Duodenal mucosa (tissue), 2 donors: ENCODE results near the gene KCNQ2.

Source experiments
- H3K27ac ChIP-seq: one replicate; pipeline ENCODE4 v1.7.0; 2013; ENCODE audit warnings: low read depth, low read length
- H3K27me3 ChIP-seq, 2 donors: one replicate each; pipeline ENCODE4 v1.7.0; 2013; ENCODE audit warnings: low read length in 2 of 2, control low read depth in 1 of 2; ENCODE audit not compliant: insufficient read depth in 2 of 2, control insufficient read depth in 1 of 2
- H3K36me3 ChIP-seq, 2 donors: one replicate each; pipeline ENCODE4 v1.7.0; 2013; ENCODE audit warnings: low read length in 2 of 2, control low read depth in 1 of 2; ENCODE audit not compliant: insufficient read depth in 2 of 2, control insufficient read depth in 1 of 2
- H3K4me1 ChIP-seq, 2 donors: one replicate each; pipeline ENCODE4 v1.7.0; 2013; ENCODE audit warnings: low read length in 2 of 2, control low read depth in 1 of 2; ENCODE audit not compliant: insufficient read depth in 2 of 2, control insufficient read depth in 1 of 2
- H3K4me3 ChIP-seq, 2 donors: one replicate each; pipeline ENCODE4 v1.7.0; 2013; ENCODE audit warnings: low read length in 2 of 2, low read depth in 1 of 2
- H3K9ac ChIP-seq, 2 donors: one replicate each; pipeline ENCODE4 v1.7.0; 2013; ENCODE audit warnings: low read length in 2 of 2, low read depth in 1 of 2
- H3K9me3 ChIP-seq, 2 donors: one replicate each; pipeline ENCODE4 v1.7.0; 2013; ENCODE audit warnings: low read length in 2 of 2, control low read depth in 1 of 2; ENCODE audit not compliant: control insufficient read depth in 1 of 2

Gene KCNQ2

GRCh38 chr20:63417097-63417737 lies 55.2 kb downstream of the KCNQ2 start:
- peaks cover 0 to 4% of the 10 kb centered on the region in 2 donors for H3K27me3 ChIP-seq
- no peak overlapping the region for H3K27ac ChIP-seq
- H3K36me3 ChIP-seq = no peaks in the 10 kb centered on the region

GRCh38 chr20:63416631-63417030 lies 55.8 kb downstream of the KCNQ2 start:
- no peaks in the 10 kb centered on the region for H3K9me3 ChIP-seq
- peaks cover 0 to 4% of the 10 kb centered on the region in 2 donors for H3K27me3 ChIP-seq
- H3K4me3 ChIP-seq = no peak overlapping the region
- no peak overlapping the region for H3K27ac ChIP-seq
- no peaks in the 10 kb centered on the region for H3K4me1 ChIP-seq
- no peak overlapping the region for H3K9ac ChIP-seq
- no peaks in the 10 kb centered on the region for H3K36me3 ChIP-seq

More at GRCh38 chr20:63417097-63417737, 55.2 kb downstream of the KCNQ2 start:
- Histone ChIP-seq H3K4me1 (no peaks in the 10 kb centered on the region), H3K4me3 (no peak overlapping the region), H3K9ac (no peak overlapping the region), H3K9me3 (no peaks in the 10 kb centered on the region)

DNA sequence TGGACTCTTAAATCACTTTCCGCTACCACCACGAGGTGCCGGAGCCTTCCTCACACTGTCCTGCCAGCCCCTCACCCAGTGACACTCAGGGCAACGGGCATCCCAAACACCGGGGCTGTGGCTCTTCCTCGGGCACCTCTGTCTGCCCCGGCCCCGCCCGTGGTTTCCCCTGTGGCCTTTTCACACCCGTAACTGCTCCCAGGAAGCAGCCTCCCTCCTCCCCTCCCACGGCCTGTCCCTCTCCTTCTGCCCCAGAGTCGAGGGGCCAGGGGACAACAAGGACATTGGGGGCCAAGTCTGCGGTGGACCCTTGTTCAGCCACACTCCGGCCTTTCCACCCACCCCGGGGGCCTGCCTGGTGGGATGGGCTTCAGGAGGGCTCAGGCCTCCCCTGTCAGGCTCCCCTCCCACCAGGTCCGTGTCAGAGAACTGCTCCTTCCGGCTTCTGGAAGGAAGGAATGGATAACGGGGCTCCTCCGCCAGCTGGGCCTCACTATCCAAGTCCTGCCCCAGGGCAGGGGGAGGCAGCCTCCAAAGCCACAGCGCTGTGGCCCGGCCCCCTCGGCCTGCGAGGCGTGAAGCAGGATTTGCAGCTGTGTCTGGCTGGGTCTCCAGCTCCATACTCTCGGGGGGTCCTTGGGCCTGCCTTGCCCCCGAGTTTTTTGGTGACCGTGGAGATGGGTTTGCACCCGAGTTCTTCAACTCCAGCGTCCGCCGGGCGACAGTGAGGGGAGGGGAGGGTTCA lies 56.6 kb downstream of the KCNQ2 start:
- Histone ChIP-seq H3K27ac (no peak overlapping the region), H3K36me3 (no peaks in the 10 kb centered on the region), H3K9ac (no peak overlapping the region), H3K27me3 (peaks cover 0 to 4% of the 10 kb centered on the region in 2 donors), H3K4me3 (no peak overlapping the region), H3K4me1 (no peaks in the 10 kb centered on the region), H3K9me3 (no peaks in the 10 kb centered on the region)

DNA sequence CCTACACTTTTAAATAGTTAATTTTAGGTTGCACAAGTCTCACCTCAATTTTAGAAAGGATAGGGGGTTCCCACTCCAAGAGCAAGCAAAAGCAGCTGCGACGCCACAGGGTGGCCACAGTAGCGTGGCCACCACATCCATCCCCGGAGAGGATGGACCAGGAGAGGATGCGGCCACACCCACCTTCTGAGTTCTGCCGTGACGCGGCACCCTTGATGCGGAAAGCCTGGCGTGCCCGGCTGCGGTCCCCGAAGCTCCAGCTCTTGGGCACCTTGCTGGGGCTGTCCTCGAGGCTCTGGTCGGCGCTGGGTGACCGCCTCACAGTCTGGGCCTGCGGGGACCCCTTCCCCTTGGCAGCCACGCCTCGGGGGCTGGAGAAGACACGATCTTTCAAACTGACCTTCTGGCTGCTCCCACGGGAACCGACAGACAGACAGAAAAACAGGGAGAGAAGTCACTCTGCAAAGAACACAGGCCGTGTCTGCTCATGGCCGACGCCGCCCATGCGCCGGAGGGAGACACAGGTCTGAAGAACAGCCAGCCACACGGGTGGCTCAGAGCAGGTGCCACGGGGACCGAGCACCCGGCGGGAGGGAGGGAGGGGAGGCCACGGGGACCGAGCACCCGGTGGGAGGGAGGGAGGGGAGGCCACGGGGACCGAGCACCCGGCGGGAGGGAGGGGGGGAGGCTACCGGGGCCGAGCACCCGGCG lies 57.6 kb downstream of the KCNQ2 start:
- Histone ChIP-seq H3K4me1 (no peaks in the 10 kb centered on the region), H3K9me3 (no peaks in the 10 kb centered on the region), H3K27ac (no peak overlapping the region), H3K36me3 (no peaks in the 10 kb centered on the region), H3K4me3 (no peak overlapping the region), H3K27me3 (peaks cover 0 to 4% of the 10 kb centered on the region in 2 donors), H3K9ac (no peak overlapping the region)

- no peaks in the 10 kb centered on the region for H3K9me3 ChIP-seq
- no peak overlapping the region for H3K4me3 ChIP-seq
- H3K36me3 ChIP-seq = no peaks in the 10 kb centered on the region
- H3K27me3 ChIP-seq = peaks cover 0 to 4% of the 10 kb centered on the region in 2 donors
- H3K9ac ChIP-seq = no peak overlapping the region
- H3K27ac ChIP-seq = no peak overlapping the region
- H3K4me1 ChIP-seq = no peaks in the 10 kb centered on the region
These were observed 58.3 kb downstream of the KCNQ2 start for GRCh38 chr20:63413963-63414684.

GRCh38 chr20:63413323-63413722 lies 59.1 kb downstream of the KCNQ2 start:
- Histone ChIP-seq H3K4me1 (no peaks in the 10 kb centered on the region), H3K27ac (no peak overlapping the region), H3K9me3 (no peaks in the 10 kb centered on the region), H3K9ac (no peak overlapping the region), H3K36me3 (no peaks in the 10 kb centered on the region), H3K4me3 (no peak overlapping the region), H3K27me3 (peaks cover 0 to 4% of the 10 kb centered on the region in 2 donors)

GRCh38 chr20:63412889-63413288 lies 59.6 kb downstream of the KCNQ2 start:
- Histone ChIP-seq H3K9ac (no peak overlapping the region), H3K27ac (no peak overlapping the region), H3K4me1 (no peaks in the 10 kb centered on the region), H3K27me3 (peaks cover 0 to 4% of the 10 kb centered on the region in 2 donors), H3K9me3 (no peaks in the 10 kb centered on the region), H3K4me3 (no peak overlapping the region), H3K36me3 (no peaks in the 10 kb centered on the region)

DNA sequence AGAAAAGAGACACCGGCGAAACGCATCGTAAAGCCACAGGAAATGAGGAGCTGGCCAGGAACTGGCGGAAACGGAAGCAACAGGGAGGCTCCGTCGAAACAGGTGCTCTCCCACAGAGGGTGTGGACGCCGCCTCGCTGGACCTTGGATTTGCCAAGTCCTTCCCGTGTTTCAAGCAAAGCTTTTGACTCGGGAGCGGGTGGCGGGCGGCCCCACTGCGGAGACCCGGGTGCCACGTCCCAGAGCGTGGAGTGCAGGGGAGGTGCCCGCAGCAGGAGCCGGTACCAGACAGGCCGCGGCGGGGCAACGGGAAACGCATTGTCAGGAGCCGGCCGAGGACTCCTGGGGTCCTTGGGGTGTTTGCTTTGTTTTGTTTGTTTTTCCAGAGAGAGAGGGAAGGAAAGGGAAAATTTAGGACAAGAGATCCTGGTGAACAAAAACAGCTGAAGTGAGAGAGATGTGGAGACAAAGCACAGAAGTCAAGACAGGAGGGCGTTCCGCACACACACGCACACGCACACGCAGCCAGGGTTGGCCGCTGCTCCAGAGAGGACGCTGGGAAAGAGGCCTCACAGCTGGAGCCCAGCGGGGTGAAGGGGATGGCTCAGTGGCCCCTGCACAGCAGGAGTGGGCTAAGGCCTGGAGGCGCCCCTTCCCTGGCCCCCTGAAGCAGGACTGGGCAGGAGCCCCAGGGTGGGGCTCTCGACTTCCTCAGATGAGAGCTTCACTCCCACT lies 60.4 kb downstream of the KCNQ2 start:
- Histone ChIP-seq H3K4me3 (no peak overlapping the region), H3K9me3 (no peaks in the 10 kb centered on the region), H3K27ac (no peak overlapping the region), H3K27me3 (peaks cover 0 to 4% of the 10 kb centered on the region in 2 donors), H3K4me1 (no peaks in the 10 kb centered on the region), H3K9ac (no peak overlapping the region), H3K36me3 (no peaks in the 10 kb centered on the region)

GRCh38 chr20:63411151-63411897 lies 61.1 kb downstream of the KCNQ2 start:
- Histone ChIP-seq H3K4me1 (no peaks in the 10 kb centered on the region), H3K9ac (no peak overlapping the region), H3K27me3 (peaks cover 0 to 4% of the 10 kb centered on the region in 2 donors), H3K9me3 (no peaks in the 10 kb centered on the region), H3K27ac (no peak overlapping the region), H3K4me3 (no peak overlapping the region), H3K36me3 (no peaks in the 10 kb centered on the region)
